Activated CD8-positive, alpha-beta T cell treated with anti-CD3 and anti-CD28 coated beads, Interleukin-2, amount 10 ng/mL, durations not matched to agents 7 days and 5 days (primary cell): ENCODE data around the gene WDPCP. TPM values are rescaled to one million over a fixed set of nuclear protein-coding genes. Genes with fewer than 3 reads are reported as not detected.
"Not testable (repeated sequence)": the region's sequence is repeated elsewhere in the genome, so short reads cannot be mapped to it uniquely, and the experiment has no call there.

Source experiments
- ATAC-seq: fragments of 150-1000 bp; cut with Tn5 transposase; one replicate; pipeline ENCODE4 v1.10.0; 2021; ENCODE audit warnings: moderate library complexity
- CTCF ChIA-PET: fragments of 350-600 bp; sonication (Branson Sonifier 250); formaldehyde crosslinking; loops from one replicate; lab custom pipeline; 2021; ENCODE audit warnings: antibody characterized with exemption; lab: Charles Lee
- POLR2A ChIA-PET: fragments of 350-600 bp; sonication (Branson Sonifier 250); formaldehyde crosslinking; loops from one replicate; lab custom pipeline; 2021; ENCODE audit warnings: antibody characterized with exemption; lab: Charles Lee
- DNase-seq: peaks from one replicate; pipeline ENCODE4 v3.0.0-alpha.2; 2020
- H3K27ac Mint-ChIP-seq: one replicate; pipeline ENCODE4 v1.8.0; 2021; ENCODE audit warnings: mild to moderate bottlenecking, mixed read lengths
- H3K27me3 Mint-ChIP-seq: one replicate; pipeline ENCODE4 v1.8.0; 2021; ENCODE audit warnings: low read depth, mixed read lengths
- H3K36me3 Mint-ChIP-seq: one replicate; pipeline ENCODE4 v1.8.0; 2021; ENCODE audit warnings: low read depth, mixed read lengths
- H3K4me1 Mint-ChIP-seq: one replicate; pipeline ENCODE4 v1.8.0; 2021; ENCODE audit warnings: low read depth, mixed read lengths
- H3K4me3 Mint-ChIP-seq: one replicate; pipeline ENCODE4 v1.8.0; 2021; ENCODE audit warnings: mild to moderate bottlenecking, mixed read lengths
- H3K9me3 Mint-ChIP-seq: one replicate; pipeline ENCODE4 v1.8.0; 2022; ENCODE audit warnings: mixed read lengths; ENCODE audit not compliant: insufficient read depth
- total RNA-seq, 2 experiments: library from RNA; stranded (reverse); gene quantifications; one replicate each; pipeline ENCODE4 v1.2.3, GENCODE V29; 2021

The WDPCP gene
- total RNA-seq, 2 experiments from 2014 or later = 7.6 to 8.8 TPM

DNA sequence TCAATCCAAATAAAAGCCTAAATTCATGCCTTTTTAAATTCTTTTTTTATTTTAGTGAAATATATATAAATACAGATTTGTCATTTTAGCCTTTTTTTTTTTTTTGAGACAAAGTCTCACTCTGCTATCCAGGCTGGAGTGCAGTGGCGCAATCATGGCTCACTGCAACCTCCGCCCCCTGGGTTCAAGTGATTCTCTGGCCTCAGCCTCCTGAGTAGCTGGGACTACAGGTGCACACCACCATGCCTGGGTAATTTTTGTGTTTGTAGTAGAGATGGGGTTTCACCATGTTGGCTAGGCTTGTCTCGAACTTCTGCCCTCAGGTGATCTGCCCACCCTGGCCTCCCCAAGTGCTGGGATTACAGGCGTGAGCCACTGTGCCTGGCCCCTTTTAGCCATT is 513.9 kb downstream of the WDPCP start:
- H3K4me1 Mint-ChIP-seq, ATAC-seq, H3K9me3 Mint-ChIP-seq, CTCF ChIA-PET, POLR2A ChIA-PET, DNase-seq, H3K27ac Mint-ChIP-seq, H3K4me3 Mint-ChIP-seq, H3K36me3 Mint-ChIP-seq: not testable (repeated sequence)
- peaks cover 13% of the 10 kb centered on the region for H3K27me3 Mint-ChIP-seq

GRCh38 chr2:63073994-63074393 is 514.3 kb downstream of the WDPCP start:
- Mint-ChIP-seq H3K4me1 (no peaks in the 10 kb centered on the region), H3K36me3 (no peaks in the 10 kb centered on the region), H3K4me3 (no peak overlapping the region), H3K27me3 (peaks cover 13% of the 10 kb centered on the region), H3K27ac (no peak overlapping the region), H3K9me3 (no peaks in the 10 kb centered on the region)
- ChIA-PET CTCF (no interaction called here), POLR2A (no interaction called here)
- DNase-seq = no peak
- ATAC-seq = no peak

GRCh38 chr2:63071664-63072063 is 516.6 kb downstream of the WDPCP start:
- Mint-ChIP-seq H3K9me3 (no peaks in the 10 kb centered on the region), H3K4me3 (no peak overlapping the region), H3K27ac (no peak overlapping the region), H3K4me1 (no peaks in the 10 kb centered on the region), H3K36me3 (no peaks in the 10 kb centered on the region), H3K27me3 (peaks cover 13% of the 10 kb centered on the region)
- DNase-seq (no peak), ATAC-seq (no peak)
- ChIA-PET CTCF (no interaction called here), POLR2A (no interaction called here)

Other genes starting within 250 kb of the WDPCP start
- gene MDH1, start 486 bp upstream of the WDPCP start, total RNA-seq = 100 to 1,000 TPM; 179 to 197 TPM